Central memory CD8-positive, alpha-beta T cell (primary cell): ENCODE data around the gene GNB2.
"Not testable (repeated sequence)": the region's sequence is repeated elsewhere in the genome, so short reads cannot be mapped to it uniquely, and the experiment has no call there.

Experiments
- ATAC-seq: fragments of 150-1000 bp; cut with Tn5 transposase; replicated peaks from 2 replicates; pipeline ENCODE4 v1.10.0; 2022; ENCODE audit warnings: mild to moderate bottlenecking, moderate FRiP score, moderate number of reproducible peaks; ENCODE audit not compliant: poor library complexity, severe bottlenecking; ENCODE audit errors: extremely low read depth
- DNase-seq, 2 donors: peaks; one replicate each; pipeline ENCODE4 v3.0.0; 2021; ENCODE audit warnings: low spot score in 2 of 2
- H3K27ac Mint-ChIP-seq: one replicate; pipeline ENCODE4 v1.8.0; 2022; ENCODE audit warnings: low read depth, mild to moderate bottlenecking, moderate library complexity, mixed read lengths
- H3K27me3 Mint-ChIP-seq: one replicate; pipeline ENCODE4 v1.8.0; 2022; ENCODE audit warnings: mixed read lengths
- H3K36me3 Mint-ChIP-seq: one replicate; pipeline ENCODE4 v1.8.0; 2022; ENCODE audit warnings: mild to moderate bottlenecking, moderate library complexity, mixed read lengths; ENCODE audit not compliant: insufficient read depth
- H3K4me1 Mint-ChIP-seq: one replicate; pipeline ENCODE4 v1.8.0; 2022; ENCODE audit warnings: mixed read lengths
- H3K4me3 Mint-ChIP-seq: one replicate; pipeline ENCODE4 v1.8.0; 2022; ENCODE audit warnings: mild to moderate bottlenecking, moderate library complexity, mixed read lengths
- H3K9me3 Mint-ChIP-seq: one replicate; pipeline ENCODE4 v1.8.0; 2022; ENCODE audit warnings: mixed read lengths

GNB2 gene

DNA sequence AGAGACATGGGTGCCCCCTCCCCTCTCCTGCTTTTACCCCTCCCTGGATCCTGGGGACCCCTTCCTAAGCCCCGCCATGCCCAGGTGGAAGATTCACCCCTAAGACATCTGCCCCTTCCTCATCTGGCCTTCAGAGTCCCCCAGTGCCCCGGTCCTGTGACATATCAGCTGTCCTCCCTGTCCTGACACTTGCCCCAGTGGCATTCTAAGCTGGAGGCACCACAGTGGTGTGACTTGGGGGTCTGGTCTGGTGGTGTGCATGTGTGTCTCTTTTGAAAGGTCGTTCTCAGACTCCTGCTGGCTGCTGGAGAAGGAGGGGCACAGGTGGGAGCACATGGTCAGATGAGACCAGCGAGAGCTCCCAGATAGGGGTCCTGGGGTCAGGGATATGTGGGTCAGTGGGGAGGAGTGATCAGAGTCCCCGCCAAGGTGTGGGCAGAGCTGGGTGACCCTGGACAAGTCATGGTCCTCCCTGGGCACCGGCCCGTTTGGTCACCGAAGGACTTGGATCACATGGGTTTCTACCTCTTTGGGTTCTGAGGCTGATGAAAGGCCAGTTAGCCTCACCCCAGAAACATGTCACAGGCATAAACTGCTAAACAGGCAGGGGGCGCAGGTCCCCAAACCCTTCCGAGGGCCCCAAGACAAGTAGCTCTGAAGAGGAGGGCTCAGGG, 31.5 kb upstream of the GNB2 start:
- Mint-ChIP-seq H3K36me3 (no peaks in the 10 kb centered on the region), H3K9me3 (no peaks in the 10 kb centered on the region), H3K4me1 (no peaks in the 10 kb centered on the region), H3K4me3 (no peak overlapping the region), H3K27me3 (peaks cover 18% of the 10 kb centered on the region), H3K27ac (no peak overlapping the region)
- ATAC-seq (no peak), DNase-seq (no peak)

DNA sequence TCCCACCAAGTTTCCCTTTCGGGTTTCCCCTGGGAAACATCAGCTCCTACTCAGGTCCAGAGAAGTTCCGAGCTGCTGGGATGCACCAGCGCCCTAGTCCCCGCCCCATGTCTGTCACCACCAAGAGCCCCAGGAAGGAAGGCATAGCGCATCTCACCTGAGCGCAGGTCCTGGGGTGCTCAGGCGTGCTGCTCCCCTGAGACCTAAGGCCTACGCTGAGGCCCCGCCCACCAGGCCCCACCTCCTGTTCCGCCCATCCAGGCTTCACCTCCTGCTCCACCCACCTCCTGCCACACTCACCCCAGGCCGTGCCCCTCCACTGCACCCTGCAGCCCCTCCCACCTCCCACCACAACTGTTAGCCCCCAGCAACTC, 31.0 kb upstream of the GNB2 start:
- H3K4me1 Mint-ChIP-seq, result no peaks in the 10 kb centered on the region
- DNase-seq (no peak), ATAC-seq (no peak)
- H3K36me3 Mint-ChIP-seq, result no peaks in the 10 kb centered on the region
- no peaks in the 10 kb centered on the region for H3K9me3 Mint-ChIP-seq
- peaks cover 18% of the 10 kb centered on the region for H3K27me3 Mint-ChIP-seq
- no peak overlapping the region for H3K27ac Mint-ChIP-seq
- no peak overlapping the region for H3K4me3 Mint-ChIP-seq

DNA sequence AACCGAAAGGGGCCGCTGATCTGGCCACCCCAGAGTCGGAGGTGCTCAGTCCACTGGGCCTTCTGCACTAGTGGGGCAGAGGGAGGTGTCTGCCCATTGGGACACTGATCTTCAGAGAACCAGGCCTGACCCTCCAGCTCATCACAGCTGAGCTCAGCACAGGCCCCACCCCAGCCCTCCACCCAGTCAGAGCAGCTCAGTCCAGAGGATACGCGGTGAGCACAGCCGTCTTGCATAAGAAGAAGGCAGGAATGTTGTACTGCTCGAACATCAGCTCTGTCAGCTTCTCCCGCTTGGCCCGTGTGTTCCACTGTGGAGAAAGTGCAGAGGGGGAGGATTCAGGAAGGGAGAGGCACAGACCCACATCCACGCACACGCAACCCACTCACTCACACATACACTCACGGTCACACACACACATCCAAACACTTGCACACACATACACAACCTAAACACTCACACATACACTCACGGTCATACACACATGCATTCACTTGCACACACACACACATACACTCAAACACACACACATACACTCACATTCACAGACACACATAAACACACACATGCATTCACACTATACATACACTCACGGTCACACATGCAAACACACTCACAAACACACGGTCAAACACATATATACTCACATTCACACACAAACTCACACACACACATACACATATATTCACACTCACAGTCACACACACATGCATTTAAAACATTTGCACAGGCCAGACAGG, 23.5 kb upstream of the GNB2 start:
- DNase-seq, result no peak
- no peaks in the 10 kb centered on the region for H3K4me1 Mint-ChIP-seq
- H3K36me3 Mint-ChIP-seq, result no peaks in the 10 kb centered on the region
- no peaks in the 10 kb centered on the region for H3K9me3 Mint-ChIP-seq
- peaks cover 50% of the 10 kb centered on the region for H3K27me3 Mint-ChIP-seq
- ATAC-seq, result no peak
- H3K4me3 Mint-ChIP-seq, result no peak overlapping the region
- no peak overlapping the region for H3K27ac Mint-ChIP-seq

DNA sequence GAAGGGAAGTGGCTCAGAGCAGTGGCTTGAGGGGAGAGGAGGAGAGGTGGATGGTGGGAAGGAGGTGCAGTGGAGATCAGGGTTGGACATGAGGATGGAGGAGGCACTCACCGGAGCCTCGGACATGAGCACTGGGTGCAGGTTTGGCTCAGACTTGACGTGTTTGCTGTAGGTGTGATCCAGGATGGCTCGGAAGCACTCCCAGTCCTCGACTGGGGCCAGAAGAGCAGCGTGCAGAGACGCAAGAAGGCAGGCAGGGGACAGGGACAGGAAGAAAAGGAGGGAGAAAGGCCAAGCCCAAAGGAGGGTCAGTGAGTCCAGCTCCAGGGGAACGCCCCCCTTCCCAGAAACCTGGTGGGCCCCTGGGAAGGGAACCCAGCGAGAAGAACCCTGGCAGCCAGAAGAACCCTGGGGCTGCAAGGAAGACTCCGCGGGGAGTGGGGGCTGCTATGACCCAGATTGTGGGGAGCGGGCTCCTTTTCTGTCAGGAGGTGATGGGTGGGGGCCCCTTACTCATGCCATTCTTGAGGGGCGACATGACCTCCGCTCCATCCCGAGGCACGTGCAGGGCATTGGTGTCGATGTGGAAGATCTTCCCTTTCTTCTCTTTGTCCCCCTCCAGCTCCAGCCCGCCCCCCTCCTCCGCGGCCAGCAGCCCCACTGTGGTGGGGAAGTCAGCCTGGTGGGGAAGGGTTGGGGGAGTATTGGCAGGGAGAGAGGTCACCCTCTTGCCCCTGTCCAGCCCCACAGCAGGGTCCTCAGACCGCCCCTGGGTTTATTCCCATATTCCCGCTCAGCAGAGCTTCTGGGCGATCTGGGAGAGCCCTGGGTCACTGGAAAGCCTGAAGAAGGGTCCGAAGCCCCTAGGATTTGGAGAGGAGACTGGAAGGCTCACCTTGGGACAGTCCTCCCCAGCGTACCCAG, 18.4 kb upstream of the GNB2 start:
- H3K4me3 Mint-ChIP-seq, result no peak overlapping the region
- no peaks in the 10 kb centered on the region for H3K4me1 Mint-ChIP-seq
- H3K9me3 Mint-ChIP-seq, result no peaks in the 10 kb centered on the region
- no peak overlapping the region for H3K27ac Mint-ChIP-seq
- H3K36me3 Mint-ChIP-seq, result no peaks in the 10 kb centered on the region
- ATAC-seq (no peak), DNase-seq (no peak)
- H3K27me3 Mint-ChIP-seq, result peaks cover 56% of the 10 kb centered on the region

DNA sequence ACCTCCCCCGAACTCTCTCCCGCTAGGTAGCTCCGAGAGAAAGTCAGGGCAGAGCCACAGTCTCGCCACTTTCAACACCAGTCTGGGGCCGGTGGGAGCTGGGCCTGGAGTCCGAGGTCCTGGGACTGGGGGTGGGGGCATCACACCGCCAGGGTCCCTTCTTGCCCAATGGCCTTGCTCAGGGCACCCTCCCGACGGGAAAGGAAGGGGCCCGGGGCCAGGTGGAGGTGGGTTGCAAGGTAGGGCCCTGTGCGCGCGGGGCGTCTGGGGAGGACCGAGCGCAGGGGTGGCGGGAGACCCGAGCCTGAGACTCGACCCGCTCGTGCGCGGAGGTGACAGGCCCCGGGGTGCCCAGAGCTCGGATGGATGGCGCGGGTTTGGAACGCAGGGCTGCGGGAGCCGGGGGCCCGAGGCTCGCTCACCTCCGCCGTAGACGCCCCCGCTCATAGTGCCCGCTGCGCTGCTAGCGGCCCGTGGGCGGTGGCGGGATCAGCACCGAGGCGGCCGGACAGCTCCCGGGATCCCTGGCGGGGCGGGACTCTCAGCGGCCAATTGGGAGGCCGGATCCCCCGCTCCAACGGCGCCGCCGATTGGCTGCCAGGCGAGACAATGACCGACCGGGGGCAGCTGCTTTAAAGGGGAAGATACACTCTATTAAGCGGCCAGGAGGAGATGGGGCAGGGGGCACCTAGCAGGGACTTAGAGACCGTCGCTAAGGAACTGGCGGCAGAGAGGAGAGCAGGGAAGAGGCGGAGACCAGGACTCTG, 17.4 kb upstream of the GNB2 start, which contains the start of gene ACTL6B:
Gene ACTL6B (minus strand): TSS at position 541 of the 767 bp plus-strand sequence. CDS start 94 bp downstream, at position 447.
- ATAC-seq (no peak), DNase-seq (peak in 1 of 2 donors; percentile 31)
- peaks cover 47% of the 10 kb centered on the region for H3K27me3 Mint-ChIP-seq
- H3K4me1 Mint-ChIP-seq, result no peaks in the 10 kb centered on the region
- no peaks in the 10 kb centered on the region for H3K9me3 Mint-ChIP-seq
- H3K27ac Mint-ChIP-seq, result no peak within 1 kb of the TSS
- no peak within 1 kb of the TSS for H3K4me3 Mint-ChIP-seq
- no peaks in the 10 kb centered on the region for H3K36me3 Mint-ChIP-seq

DNA sequence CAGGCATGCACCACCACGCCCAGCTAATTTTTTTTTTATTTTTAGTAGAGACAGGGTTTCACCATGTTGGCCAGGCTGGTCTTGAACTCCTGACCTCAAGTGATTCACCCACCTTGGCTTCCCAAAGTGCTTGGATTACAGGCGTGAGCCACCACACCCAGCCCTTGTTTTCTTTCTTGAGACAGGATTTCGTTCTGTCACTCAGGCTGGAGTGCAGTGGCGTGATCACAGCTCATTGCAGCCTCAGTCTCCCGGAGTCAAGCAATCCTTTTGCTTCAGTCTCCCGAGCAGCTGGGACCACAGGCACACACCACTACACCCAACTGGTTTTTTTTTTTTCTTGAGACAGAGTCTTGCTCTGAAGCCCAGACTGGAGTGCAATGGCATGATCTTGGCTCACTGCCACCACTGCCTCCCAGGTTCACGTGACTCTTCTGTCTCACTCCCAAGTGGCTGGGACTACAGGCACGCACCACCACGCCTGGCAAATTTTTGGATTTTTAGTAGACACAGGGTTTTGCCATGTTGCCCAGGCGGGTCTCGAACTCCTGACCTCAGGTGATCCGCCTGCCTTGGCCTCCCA, 11.3 kb upstream of the GNB2 start:
- H3K27me3 Mint-ChIP-seq, result peaks cover 22% of the 10 kb centered on the region
- not testable (repeated sequence) for DNase-seq, H3K36me3 Mint-ChIP-seq, ATAC-seq, H3K4me1 Mint-ChIP-seq, H3K9me3 Mint-ChIP-seq, H3K4me3 Mint-ChIP-seq, H3K27ac Mint-ChIP-seq

DNA sequence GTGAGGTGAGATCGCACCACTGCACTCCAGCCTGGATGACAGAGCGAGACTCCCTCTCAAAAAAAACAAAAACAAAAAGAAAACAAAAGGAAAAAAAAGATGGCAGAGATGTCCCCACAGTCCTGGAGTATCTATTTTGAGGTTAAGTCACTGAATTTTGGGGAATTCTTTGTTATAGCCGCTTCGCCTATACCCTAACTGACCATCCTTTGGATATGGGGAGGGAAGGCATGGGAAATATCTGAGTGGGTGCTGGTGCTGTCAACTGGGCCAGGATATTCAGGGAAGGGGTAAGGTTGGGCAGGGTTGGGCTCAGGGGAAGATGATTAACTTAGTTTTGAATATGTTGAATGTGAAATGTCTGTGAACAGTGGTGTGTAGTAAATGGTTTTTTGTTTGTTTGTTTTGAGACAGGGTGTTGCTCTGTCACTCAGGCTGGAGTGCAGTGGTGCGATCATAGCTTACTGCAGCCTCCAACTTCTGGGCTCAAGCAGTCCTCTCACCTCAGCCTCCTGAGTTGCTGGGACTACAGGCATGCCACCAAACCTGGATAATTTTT, 8.3 kb upstream of the GNB2 start:
- Mint-ChIP-seq H3K27me3 (peaks cover 10% of the 10 kb centered on the region), H3K36me3 (peaks cover 1% of the 10 kb centered on the region), H3K4me1 (no peaks in the 10 kb centered on the region), H3K4me3 (no peak overlapping the region), H3K27ac (no peak overlapping the region), H3K9me3 (no peaks in the 10 kb centered on the region)
- no peak for DNase-seq
- no peak for ATAC-seq

DNA sequence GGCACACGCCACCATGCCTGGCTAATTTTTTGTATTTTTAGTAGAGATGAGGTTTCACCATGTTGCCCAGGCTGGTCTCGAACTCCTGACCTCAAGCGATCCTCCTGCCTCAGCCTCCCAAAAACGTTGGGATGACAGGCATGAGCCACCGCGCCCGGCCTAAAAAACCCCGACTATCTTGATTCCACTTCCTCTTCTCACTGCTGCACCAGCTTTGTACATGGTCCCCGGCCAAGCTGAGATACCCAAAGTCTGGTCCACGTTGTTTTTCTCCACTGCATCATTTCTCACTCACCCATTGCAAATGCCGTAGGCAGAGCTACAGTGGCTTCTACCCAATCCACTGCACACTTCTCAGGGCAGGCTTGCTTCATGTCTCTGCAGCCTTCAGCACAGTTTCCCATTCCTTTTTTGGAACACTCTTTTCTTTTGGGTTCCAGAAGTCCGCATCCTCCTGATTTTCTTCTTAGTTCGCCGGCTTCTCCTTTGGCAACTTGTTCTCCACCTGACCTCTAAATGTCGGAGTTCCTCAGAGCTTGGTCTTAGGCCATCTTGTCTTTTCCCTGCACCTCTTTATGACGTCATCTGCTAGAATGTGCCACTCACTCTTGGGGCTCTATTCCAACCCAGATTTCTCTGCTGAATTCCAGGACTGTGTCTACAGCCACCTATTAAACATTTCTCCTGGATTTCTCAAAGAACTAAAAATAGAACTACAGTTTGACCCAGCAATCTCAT, 6.0 kb upstream of the GNB2 start:
- Mint-ChIP-seq H3K27me3 (peaks cover 10% of the 10 kb centered on the region), H3K4me3 (no peak overlapping the region), H3K36me3 (peaks cover 2% of the 10 kb centered on the region), H3K4me1 (no peaks in the 10 kb centered on the region), H3K27ac (no peak overlapping the region), H3K9me3 (no peaks in the 10 kb centered on the region)
- DNase-seq (no peak), ATAC-seq (no peak)

DNA sequence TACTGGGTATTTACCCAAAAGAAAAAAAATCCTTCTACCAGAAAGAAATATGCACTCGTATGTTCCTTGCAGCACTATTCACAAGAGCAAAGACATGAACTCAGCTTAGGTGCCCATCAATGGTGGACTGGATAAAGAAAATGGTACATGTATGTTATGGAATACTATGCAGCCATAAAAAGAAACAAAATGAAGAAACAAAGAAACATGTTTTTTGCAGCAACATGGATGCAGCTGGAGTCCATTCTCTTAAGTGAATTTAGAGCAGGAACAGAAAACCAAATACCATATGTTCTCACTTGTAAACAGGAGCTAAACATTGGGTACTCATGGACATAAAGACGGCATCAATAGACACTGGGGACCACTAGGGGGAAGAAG, 5.5 kb upstream of the GNB2 start:
- no peak for ATAC-seq
- no peak for DNase-seq
- Mint-ChIP-seq H3K27ac (no peak overlapping the region), H3K36me3 (peaks cover 6% of the 10 kb centered on the region), H3K4me1 (peaks cover 1% of the 10 kb centered on the region), H3K27me3 (peaks cover 10% of the 10 kb centered on the region), H3K4me3 (no peak overlapping the region), H3K9me3 (no peaks in the 10 kb centered on the region)

DNA sequence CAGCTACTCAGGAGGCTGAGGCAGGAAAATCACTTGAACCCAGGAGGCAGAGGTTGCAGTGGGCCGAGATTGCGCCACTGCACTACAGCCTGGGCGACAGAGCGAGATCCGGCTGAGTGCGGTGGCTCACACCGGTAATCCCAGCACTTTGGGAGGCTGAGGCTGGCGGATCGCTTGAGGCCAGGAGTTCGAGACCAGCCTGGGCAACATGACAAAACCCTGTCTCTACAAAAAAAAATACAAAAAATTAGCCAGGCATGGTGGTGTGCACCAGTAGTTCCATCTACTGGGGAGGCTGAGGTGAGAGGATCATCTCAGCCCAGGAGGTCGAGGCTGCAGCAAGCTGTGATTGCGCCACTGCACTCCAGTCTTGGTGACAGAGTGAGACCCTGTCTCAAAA, 4.4 kb upstream of the GNB2 start:
- peaks cover 12% of the 10 kb centered on the region for H3K36me3 Mint-ChIP-seq
- not testable (repeated sequence) for H3K4me1 Mint-ChIP-seq, H3K4me3 Mint-ChIP-seq

DNA sequence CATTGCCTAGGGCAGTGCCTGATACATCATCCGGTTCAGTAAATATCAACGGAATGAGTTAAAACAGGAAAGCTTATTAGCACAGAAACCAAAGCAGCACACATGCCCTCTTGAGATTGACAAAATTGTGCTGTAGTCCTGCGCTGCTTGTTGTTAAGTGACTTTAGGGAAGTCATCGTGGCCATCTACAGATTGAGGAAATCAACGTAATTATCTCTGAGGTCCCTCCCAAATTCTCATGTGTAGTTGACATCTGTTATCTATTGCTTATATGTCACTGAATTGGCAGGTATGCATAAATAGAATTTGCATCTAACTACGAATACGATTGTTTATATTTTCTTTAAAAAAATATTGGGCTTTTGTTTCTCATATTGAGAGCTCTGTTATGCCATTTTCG, 3.5 kb upstream of the GNB2 start:
- H3K9me3 Mint-ChIP-seq, result no peaks in the 10 kb centered on the region
- H3K4me1 Mint-ChIP-seq, result peaks cover 6% of the 10 kb centered on the region
- H3K36me3 Mint-ChIP-seq, result peaks cover 19% of the 10 kb centered on the region
- peaks cover 10% of the 10 kb centered on the region for H3K27me3 Mint-ChIP-seq
- ATAC-seq (no peak), DNase-seq (no peak)
- no peak overlapping the region for H3K27ac Mint-ChIP-seq
- H3K4me3 Mint-ChIP-seq, result no peak overlapping the region

More for the DNA sequence above, 4.4 kb upstream of the GNB2 start:
- not testable (repeated sequence) for H3K27ac Mint-ChIP-seq, H3K9me3 Mint-ChIP-seq, H3K27me3 Mint-ChIP-seq, DNase-seq, ATAC-seq
